T-helper 22 cell (primary cell): ENCODE results near the gene KIAA0513.

Experiments
- DNase-seq: peaks from one replicate; pipeline ENCODE4 v3.0.0-alpha.2; 2020; ENCODE audit warnings: low read depth

Gene KIAA0513

DNA sequence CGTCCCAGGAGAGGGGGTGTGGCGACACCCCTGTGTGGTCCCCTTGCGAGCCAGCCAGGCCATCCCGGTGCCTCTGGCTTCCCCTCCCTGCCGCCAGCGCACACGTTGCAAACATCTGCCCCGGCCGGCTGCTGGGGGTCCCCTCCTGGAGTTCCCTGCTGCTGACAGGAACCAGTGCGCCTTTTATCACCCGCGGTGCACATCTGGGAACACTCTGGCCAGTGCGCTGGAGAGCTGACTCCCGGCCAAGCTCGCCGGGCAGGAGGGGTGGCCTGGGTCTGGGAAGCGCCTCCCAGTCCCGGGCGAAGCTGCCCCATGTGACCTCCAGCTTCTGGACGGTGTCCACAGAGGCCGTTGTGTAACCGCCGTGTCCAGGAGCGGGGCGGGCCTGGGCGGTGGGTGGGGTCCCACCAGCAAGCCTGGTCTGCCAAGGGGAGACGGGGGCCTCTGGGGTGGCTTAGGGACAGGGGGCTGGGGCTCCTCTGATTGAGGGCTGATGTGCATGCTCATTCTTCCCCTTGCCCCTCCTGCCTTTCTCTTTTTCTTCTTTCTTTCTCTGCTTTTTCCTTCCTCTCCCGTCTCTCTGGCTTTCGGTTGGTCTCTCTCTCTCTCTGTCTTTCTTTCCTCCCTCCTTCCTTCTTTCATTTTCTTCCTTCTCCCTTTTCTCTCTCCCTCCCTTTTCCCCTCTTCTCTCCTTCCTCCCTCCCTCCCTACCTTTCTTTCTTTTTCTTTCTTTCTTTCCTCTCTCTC lies 109.9 kb downstream of the KIAA0513 start:
- no peak for DNase-seq

DNA sequence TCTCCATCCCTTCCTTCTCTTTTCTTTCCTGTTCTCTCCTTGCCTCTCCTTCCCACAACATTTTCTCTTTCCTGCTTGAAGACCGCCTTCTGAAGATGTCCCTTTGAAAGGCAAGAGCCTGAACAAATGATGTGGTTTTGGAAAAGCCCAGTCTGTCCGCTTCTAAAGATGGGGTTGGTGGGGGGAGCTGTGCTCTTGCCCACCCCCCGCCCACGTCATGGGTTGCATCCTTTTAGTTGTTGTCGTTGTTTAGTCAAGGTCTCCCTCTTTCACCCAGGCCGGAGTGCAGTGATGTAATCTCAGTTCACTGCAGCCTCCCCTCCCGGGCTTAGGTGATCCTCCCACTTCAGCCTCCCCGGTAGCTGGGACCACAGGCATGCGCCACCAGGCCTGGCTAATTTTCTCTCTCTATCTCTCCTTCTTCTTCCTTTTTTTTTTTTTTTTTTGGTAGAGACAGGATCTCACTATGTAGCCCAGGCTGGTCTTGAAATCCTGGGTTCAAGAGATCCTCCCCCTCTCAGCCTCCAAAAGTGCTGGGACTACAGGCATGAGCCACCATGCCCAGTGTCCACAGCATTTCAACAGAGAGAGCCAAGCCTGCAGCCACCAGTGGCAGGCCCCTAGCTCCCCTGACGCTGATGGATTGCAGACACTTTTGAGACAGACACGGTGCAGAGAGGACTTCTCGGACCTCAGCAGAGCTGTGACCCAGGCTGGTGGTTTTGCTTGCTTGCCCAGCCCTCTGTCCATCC lies 110.7 kb downstream of the KIAA0513 start:
- DNase-seq: no peak

GRCh38 chr16:85138825-85139627 lies 111.4 kb downstream of the KIAA0513 start:
- no peak for DNase-seq

DNA sequence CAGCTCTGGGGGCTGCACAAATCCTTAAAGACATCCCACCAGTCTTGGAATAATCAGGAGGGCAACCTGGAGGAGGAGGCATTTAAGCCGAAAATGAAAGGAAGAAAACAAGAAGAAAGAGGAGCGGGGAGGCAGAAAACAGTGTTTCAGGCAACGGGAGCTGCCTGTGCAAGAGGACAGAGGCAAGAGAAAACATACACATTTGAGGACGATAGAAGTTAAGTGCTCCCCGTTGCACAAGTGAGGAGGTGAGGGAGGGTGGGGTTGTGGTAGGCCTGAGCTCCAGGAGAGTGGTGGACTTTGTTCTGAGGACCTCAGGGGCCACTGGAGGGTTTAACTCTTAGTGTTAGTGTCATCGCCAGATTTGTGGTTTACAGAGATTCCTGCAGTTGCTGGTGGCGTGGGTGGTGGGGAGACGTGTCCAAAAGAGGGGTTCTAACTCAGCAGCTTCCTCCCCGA lies 112.3 kb downstream of the KIAA0513 start:
- DNase-seq: no peak

- DNase-seq: no peak
These were observed 112.9 kb downstream of the KIAA0513 start for GRCh38 chr16:85140455-85141012.

DNA sequence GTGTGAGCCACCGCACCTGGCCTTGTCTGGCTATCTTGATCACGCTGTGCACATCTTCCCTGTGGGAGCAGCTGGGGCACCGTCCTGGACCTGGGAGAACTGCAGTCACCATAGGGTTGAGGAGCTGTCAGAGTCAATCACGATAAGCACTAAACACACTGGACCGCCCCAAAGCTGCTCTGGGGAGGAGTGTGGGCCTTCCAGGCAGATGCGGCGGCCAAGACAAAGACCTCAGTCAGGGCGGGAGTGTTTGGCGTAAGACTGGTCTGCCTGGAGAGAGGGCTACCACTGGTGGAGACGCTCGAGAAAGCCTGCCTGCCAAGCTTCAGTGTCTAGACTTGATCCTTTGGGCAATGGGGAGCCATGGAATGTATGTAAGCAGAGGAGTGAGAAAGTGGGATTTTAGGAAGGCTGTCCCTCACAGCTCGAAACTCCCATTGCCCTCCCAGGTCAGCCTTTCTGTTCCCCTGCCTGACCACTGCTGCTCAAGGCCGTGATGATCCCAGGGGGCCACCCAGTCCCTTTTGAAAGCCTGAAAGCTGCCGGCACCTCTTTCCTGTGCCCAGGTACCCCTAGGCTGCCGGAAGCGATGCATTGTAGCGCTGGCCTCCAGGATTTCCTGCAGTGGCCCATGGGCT lies 114.0 kb downstream of the KIAA0513 start:
- no peak for DNase-seq

DNA sequence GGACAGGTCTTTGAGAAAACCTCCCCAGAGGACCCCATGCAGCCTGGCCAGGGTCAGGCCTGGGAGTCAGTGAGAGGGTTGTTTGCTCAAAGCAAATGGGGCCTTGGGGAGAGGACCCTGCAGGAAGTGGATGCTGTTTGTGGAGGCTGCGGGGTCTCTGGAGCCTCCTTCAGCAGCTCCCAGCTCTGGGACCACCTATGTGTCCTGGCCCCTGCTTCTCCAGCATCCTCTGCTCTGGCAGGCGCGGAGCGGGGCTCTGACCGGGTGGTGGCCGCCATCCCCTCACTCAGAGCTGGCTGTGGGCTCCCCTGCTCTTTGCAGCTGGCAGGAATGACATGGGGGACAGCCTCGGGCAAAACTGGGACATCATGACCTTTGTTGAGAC lies 114.5 kb downstream of the KIAA0513 start:
- no peak for DNase-seq

DNA sequence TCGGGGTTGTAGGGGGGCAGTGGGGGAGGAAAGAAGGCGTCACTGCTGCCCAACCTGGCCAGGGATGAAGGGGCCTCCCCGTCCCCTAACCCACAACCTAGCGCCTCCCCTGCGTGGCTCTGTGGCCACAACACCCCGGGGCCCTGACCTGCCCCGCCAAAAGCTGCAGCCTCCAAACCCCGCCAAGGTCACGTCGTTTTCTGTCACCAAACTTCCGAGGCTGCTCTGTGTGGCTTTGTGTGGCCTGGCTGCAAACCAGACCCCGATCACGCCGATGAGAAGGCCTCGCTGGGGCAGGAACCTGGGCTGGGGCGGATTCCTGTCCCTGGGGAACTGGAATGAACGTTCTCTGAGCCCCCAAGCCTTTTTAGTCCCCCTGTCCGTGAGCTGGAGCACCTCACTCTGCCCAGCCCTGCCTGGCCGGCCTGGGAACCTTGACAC lies 115.2 kb downstream of the KIAA0513 start:
- no peak for DNase-seq
